Right lobe of liver (tissue), 4 donors: ENCODE data around the gene CCNG2.

Source experiments
- POLR2A ChIP-seq: fragments of 450-650 bp; IDR thresholded peaks from one replicate; pipeline ENCODE4 v1.6.1; 2017; ENCODE audit warnings: antibody characterized with exemption, mild to moderate bottlenecking
- TF ChIP-seq, protein P1 (sequence below), 4 donors: fragments of 200-600 bp in 3 of 4; fragments of 450-650 bp in 1 of 4; IDR thresholded peaks; one replicate each; pipeline versions ENCODE4 v1.5.1 to v1.8.0; 2016 to 2022; ENCODE audit warnings: antibody characterized with exemption in 4 of 4, mild to moderate bottlenecking in 2 of 4
- donor health status: DM: no; HTN: no; CAD: no.
- donor health status: DM: no; HTN: no; CAD: no.
- donor health status: DM: no; HTN: yes; CAD: no.

GRCh38 chr4:77197361-77197760, 40.4 kb downstream of the CCNG2 start:
- TF ChIP-seq, protein P1, sequence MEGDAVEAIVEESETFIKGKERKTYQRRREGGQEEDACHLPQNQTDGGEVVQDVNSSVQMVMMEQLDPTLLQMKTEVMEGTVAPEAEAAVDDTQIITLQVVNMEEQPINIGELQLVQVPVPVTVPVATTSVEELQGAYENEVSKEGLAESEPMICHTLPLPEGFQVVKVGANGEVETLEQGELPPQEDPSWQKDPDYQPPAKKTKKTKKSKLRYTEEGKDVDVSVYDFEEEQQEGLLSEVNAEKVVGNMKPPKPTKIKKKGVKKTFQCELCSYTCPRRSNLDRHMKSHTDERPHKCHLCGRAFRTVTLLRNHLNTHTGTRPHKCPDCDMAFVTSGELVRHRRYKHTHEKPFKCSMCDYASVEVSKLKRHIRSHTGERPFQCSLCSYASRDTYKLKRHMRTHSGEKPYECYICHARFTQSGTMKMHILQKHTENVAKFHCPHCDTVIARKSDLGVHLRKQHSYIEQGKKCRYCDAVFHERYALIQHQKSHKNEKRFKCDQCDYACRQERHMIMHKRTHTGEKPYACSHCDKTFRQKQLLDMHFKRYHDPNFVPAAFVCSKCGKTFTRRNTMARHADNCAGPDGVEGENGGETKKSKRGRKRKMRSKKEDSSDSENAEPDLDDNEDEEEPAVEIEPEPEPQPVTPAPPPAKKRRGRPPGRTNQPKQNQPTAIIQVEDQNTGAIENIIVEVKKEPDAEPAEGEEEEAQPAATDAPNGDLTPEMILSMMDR (IDR thresholded peaks at IDR 0.05) = no peak
- no peak for TF ChIP-seq POLR2A
